GM18870 (cell line): ENCODE measurements around the gene SOX6.
"Not testable (repeated sequence)": the region's sequence is repeated elsewhere in the genome, so short reads cannot be mapped to it uniquely, and the experiment has no call there.

Source experiments
- ATAC-seq: cut with Tn5 transposase; IDR thresholded peaks from one replicate; pipeline ENCODE4 v1.9.1; 2021; ENCODE audit warnings: moderate library complexity; ENCODE audit not compliant: unreplicated experiment

SOX6 gene

DNA sequence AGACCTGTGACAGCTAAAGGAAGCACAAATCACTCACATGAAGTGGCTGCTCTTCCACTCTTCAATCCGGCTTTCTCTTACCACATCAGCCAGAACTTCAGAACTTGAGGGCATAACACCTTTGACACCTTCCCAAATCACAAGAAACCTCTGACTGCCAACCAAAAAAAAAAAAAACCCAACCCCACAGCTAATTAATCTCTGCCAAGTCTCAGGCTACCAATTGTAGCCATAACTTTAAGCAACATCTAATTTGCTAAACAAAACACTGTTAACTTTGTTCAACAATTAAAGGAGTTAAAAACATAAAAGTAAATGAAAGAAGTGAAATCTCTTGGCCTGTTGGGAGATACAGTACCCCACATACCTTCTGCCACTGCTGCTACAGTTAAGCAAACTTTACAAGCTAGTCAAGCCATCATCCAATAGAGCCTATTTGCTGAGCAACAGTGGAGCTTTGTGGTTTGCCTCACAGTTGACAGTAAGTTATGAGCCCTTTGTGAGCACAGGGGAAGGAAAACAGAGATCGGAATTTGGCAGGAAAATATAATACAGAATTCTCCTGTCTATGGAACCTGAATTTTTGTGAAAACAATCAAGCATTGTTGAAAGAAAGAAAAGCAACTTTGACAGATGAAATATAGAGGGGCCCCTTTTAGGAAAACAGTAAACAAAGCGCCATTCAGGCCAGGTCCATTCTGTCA is at the start of gene SOX6:
Gene SOX6 (minus strand): TSS at position 490 of the 704 bp plus-strand sequence. CDS start 15,298 bp downstream, outside the sequence.
- ATAC-seq = no peak

DNA sequence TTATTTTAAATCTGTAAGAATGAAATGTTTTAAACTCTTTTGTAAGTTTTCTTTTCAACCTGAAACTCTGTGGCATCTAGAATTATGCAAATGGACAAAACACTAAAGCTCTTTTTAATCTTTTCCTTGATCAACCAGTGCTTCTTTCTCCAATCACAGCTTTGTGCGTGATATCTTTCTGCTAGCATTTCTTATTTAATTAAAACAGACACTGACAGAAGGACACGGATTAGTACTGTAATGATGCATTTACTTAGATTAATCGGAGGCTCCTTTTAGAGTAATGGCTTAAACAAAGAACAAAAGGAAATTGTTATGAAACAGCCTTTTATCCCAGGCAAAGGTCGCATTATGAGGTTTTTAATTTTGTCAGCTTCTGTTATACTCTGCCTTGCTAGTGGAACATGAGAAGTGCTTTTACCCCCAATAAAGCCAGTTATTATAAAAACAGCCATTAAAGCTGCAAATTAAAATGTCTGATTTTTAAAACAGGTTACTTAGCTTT is 48.5 kb upstream of the SOX6 start:
- no peak for ATAC-seq

DNA sequence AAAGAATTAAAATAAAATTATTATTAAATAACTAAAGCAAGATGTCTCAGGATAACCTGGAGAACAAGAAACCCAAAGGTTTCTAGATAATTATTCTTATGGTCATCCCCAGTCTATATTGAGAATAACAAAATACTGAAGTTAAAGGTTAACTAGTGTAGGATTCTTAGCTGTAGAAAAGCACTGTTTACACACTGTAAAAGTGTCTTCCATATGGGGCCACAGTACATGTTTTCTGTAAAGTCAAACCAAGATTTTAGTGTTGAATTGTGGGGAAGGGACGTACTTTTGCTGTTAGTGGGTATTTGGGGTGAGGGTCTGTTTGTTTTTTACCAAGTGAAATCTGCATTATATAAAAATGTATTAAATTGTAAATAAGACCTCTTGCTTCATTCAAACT is 47.5 kb upstream of the SOX6 start:
- ATAC-seq = no peak

DNA sequence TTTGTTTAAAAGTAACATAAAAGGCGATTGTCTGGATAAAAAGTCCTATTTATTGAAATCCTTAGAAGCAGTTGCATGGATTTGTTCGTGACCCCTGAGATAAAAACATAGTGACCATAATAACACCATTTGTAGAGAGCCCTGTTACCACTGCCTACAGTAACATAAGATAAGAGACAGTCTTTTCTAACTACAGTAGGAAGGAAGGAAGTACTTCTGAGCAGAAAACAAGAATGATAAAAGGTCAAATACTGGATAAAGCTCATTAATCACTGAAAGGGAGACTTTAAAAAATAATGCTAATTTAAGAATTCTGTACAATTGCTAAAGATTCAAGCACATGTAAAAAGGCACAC is 47.1 kb upstream of the SOX6 start:
- no peak for ATAC-seq

DNA sequence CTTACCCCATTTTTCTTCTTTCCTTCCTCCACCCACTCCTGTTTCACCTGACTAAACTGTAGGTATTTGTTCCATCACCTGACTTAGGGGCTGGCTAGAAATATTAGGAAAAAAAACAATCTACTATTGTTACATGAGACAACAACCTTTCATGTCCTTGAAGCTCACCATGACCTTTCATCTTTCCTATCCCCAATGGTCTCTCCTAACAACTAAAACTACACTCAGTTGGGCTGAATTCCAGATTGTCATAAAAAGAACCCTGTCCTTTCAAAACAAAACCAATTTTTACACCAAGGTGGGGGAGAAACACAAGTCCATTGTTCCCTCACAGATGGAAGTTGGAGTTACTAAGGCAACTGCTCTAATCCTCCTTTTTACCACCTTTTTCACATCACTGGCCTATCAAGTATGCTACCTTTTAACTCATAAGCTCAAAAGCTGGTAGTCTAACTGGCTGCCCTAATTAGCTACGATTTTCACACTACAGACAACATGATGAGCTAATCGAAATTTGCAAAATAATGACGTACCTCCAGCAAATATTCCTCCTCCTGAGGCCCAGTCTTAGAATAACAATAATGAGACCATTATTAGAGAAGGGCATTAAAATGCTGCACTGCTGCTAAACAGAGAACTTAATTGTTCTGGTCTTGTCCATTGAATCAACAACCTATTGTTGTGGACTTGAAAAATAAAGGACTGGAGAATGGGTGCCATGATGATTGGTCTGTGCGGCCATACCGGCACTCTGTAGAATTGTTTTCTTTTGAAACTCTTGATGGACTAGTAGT is 46.5 kb upstream of the SOX6 start:
- ATAC-seq = no peak

DNA sequence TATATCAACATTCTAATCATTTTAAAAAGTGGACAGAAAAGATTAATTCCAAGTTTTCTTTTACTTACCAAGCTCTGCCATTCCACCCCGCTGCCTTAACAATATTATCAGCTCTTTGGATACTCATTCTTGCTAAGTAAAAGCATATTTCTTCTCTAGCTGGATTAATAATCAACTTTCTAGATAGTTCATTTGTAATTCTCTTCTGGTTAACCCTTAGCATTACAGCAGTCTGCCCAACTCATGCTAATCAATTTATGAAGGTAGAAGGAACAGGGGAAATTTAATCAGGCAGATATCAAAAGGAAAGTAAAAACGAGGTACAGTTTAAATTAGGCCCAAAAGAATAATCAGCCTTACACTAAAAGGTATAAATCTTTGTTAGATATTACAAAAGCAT is 41.0 kb upstream of the SOX6 start:
- ATAC-seq = no peak

DNA sequence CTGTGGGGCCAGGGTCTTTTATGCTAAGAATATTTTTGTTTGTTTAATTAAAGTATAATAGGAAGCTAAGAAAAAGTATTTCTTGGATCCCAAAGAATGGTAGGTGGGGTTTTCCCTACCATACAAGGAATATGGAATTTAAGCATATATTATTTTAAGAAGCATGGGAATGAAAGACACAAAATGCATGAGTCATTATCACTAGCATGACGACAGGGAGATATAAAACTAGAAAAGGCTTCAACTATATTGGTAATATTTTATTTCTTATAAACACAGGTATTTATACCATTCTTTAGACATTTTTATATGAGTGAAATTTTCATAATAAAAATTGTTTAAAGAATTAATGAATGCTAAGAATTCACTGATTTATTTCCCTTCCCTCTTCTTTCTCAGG is 39.3 kb upstream of the SOX6 start:
- no peak for ATAC-seq

DNA sequence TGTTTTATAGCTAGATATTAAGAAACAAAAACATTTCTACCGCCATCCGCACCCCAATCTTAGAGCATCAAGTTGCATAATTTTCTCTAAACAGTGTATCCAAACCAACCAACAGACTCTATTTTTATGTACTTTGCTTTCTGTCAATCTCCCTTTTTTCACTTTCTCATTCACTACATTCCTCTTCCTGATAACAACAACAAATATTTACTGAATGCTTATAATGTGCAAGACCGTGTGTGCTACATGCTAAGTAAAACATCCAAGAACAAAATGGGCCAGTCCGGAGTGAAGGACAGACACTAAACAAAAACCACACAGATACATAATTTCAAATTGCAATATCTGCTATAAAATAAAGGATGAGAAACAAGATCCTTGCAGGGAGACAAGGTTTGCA is 38.6 kb upstream of the SOX6 start:
- ATAC-seq = no peak

DNA sequence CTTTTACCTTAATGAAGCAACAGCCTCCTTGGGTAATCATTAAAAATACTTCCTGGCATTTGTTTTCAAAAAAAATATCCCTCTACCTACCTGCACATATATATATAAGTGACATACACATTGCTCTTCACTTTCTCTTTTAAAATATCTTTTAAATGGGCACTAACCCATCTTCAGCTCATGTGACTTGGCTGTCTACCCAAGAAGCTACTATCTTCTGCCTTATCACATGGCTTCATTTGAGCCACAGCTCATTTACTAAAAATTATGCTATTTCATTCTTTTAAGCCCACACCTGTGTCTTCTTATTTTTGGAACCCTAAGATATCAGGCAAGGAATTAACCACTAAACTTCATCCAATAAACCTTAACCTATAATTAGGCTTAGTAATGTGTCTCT is 37.0 kb upstream of the SOX6 start:
- no peak for ATAC-seq

DNA sequence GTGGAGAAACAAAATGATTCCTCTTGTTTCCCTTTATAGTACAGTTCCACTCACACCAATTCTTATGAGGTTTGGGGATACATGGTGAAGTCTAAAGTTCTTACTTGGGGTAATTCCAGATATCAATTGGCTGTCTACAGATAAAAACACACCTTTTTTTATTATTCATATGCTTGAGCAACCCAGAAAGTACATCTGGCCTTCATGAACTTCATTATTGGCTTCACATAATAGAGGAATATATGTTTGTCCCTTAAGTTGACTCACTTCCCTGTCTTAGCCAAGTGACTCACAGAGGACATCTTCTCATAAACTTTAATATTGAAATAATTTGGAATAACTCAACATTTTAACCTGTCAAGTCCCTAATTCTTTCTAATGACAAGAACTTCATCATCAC is 36.3 kb upstream of the SOX6 start:
- ATAC-seq = no peak

DNA sequence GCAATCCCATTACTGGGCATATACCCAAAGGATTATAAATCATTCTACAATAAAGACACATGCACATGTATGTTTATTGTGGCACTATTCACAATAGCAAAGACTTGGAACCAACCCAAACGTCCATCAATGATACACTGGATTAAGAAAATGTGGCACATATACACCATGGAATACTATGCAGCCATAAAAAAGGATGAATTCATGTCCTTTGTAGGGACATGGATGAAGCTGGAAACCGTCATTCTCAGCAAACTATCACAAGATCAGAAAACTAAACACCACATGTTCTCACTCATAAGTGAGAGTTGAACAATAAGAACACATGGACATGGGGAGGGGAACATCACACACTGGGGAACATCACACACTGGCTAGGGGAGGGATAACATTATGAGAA is 34.5 kb upstream of the SOX6 start:
- not testable (repeated sequence) for ATAC-seq

DNA sequence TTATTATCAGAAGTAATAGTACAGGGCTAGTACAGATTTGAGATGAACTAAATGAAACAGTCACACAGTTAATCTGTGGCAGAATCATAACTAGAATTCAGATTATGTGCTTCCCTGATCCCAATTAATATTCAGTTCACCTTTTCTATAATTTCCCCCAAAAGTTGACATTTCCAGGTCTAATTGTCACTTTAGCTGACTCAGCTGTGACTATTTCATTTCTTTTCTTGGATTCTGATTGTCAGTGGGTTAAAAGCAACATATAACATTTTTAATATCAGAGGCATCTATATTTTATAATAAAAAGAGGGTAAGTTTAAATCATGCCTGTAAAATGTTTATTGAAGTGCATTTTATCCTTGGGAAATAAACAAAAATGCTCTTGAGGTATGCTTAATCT is 28.8 kb upstream of the SOX6 start:
- no peak for ATAC-seq

DNA sequence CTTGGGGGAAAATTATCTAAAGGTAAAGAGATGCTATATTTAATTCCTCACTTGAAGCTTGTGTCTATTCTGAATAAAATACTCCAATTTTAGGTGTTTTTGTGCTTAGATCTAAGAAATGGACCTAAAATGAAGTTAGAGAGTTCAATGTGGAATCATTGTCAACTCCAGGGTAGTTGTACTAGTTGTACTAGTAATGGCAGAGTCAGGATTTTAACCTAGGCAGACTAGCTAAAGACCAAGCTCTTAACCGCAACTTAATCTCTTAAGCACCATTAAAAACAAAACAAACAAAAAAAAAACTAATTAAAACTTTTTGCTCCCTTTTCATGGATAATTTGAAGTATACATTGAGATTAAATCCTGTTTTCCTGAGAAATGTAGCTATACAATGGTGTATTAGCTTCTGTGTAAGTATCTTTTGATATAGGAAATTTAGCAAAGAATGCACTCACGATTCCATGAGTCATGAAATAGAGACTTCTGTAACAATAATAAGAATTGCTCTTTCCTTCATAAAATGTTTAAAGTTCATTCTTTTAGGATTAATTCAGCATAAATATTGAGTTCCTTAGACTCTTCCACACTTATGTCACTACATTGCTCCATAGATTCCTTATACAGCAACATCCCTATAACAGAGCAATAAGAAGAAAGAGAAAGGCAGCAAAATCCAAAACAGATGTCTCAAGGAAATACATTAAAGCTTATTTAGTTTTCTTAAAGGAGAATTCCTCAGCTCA is 26.5 kb upstream of the SOX6 start:
- no peak for ATAC-seq

DNA sequence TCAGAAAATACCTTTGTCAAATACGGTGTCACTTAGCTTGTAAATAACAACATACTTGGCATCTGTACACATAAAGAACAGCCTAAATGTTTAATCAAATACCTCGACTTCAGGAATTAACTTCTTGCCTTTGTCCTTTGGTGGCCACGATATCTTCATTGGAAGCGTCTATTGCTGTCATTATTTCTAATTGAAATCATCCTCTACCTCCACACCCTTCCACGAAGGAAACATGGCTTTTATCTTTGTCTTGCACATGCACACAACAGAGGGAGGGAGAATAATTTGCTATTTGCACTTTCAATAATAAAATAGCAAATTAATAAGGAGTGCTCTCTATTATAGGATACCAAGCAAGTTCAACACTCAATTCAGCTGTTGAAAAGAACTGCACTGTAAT is 25.8 kb upstream of the SOX6 start:
- ATAC-seq = no peak

DNA sequence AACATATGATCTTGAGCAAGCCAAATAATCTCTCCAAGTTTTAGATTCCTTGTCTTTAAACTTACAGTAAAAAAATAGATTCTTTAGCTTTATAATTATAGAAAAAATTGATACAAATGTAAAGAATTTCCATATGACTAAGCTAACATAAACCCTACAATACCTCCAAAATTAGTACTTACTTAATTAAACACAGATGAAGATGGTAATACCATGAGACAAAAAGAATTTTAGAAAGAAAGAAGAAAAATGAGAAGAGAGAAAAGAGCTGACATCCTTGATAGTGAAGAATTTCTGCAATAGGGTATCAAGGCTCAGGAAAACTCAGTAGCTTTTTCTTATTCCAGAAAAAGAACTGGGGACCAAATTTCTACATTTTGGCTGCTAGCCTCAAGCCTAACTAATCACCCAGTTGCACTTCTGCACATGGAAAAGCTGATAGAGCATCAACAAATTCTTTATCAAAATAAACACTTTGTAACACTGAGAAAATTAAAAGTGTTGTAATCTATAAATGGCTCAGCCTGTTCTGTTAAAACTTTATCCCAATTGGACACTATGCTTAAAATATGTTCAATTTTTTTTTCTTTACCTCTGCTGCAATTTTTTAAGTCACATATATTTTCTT is 24.7 kb upstream of the SOX6 start:
- no peak for ATAC-seq

DNA sequence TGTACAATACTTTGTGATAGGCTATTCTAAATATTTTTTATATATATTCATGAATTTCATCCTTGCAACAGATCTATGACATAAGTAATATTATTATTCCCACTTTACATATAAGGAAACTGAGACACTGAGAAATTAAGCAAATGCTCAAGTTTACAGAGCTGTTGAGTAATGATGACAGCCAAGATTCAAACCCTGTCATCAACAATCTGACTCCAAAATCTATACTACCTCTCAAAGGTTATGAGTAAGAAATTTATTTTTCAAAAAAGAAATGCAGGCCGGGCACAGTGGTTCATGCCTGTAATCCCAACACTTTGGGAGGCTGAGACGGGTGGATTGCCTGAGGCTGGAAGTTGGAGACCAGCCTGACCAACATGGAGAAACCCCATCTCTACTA is 22.6 kb upstream of the SOX6 start:
- ATAC-seq = no peak

DNA sequence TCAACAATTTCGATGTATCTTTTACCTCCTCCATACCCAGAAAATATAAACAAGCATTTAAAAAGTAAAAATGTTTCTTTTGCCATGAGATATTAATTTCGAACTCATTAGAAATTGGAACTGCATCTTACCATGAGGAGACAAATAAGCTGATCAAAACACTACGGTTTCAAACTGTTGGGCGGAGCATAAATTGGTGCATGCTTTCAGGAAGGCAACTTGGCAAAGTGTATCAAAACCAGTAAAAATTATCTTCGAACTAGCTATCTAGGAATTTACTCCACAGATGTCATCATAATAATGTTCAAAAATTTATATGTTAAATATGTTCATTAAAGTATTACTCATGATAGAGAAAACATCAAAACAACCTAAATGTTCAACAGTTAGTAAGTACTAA is 21.4 kb upstream of the SOX6 start:
- no peak for ATAC-seq

DNA sequence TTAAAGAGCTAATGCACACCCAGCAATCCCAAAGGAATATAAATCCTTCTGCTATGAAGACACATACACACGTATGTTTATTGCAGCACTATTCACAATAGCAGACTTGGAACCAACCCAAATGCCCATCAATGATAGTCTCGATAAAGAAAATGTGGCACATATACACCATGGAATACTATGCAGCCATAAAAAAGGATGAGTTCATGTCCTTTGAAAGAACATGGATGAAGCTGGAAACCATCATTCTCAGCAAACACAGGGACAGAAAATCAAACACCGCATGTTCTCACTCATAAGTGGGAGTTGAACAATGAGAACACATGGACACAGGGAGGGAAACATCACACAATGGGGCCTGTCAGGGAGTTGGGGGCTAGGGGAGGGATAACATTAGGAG is 19.3 kb upstream of the SOX6 start:
- not testable (repeated sequence) for ATAC-seq

DNA sequence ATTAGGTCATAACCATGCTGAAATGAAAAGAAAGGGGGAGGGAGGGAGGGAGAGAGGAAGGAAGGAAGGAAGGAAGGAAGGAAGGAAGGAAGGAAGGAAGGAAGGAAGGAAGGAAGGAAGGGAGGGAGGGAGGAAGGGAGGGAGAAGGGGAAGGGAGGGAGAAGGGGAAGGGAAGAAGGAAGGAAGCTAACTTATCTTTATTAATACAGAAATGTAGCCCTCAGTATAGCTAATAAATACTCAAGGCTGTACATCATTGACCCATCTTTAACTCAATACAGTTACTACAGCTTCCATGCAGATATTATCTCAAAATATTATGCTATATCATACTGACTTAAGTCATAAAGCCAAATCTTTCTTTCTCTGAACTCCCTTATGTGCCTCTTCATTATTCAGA is 17.4 kb upstream of the SOX6 start:
- ATAC-seq = no peak

DNA sequence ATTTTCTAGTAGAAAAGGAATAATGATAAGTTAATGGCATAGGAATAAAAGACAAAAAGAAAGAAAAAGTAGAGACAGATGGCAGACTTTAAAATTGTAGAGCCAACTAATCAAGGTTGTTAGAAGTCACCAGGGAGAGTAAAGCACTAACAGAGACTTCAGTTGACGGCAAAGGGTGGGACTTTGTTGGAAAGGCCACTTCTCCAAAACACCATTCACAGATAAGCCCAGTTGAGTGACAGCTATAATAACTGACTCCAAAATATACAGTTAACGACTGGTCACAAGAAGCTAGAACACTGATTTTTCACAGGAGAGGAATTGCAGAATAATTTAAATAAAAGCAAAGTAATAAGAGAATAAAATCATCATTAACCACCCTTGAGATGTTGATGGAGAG is 16.0 kb upstream of the SOX6 start:
- ATAC-seq = no peak

DNA sequence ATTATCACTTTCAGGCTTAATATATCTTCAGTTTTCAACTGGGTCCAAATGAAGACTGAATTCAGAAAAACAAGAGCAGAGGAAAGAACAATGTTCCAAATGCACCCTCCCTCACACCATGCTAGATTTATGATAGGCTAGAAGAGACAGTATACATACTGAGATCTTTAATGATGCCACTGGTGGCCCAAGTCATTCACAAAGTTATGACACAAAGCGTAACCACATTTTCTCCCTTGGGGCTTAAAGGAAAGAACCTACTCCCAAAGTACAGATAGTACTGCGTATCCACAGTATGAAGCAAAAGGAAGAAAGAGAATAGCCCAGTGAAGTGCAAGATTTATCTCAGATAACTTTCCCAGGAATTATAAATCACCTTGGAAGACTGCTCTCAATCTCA is 10.9 kb upstream of the SOX6 start:
- no peak for ATAC-seq
